Activated CD8-positive, alpha-beta memory T cell treated with anti-CD3 and anti-CD28 coated beads for 48 hours (primary cell): ENCODE measurements around the gene MDH2.
"Not testable (repeated sequence)": the region's sequence is repeated elsewhere in the genome, so short reads cannot be mapped to it uniquely, and the experiment has no call there.

ENCODE experiments used
- DNase-seq, 3 experiments: peaks; one replicate each; pipeline ENCODE4 v3.0.0-alpha.2; 2020; ENCODE audit warnings: low read depth in 2 of 3, low spot score in 2 of 3

The MDH2 gene

GRCh38 chr7:76108540-76109233, 60.8 kb downstream of the MDH2 start:
- no peak for DNase-seq

GRCh38 chr7:76113042-76113630, 65.2 kb downstream of the MDH2 start:
- not testable (repeated sequence) for DNase-seq

- not testable (repeated sequence) for DNase-seq
Observed at GRCh38 chr7:76114742-76115141, 66.8 kb downstream of the MDH2 start.
